ENCODE results near the gene MAG. TPM values are rescaled to one million over a fixed set of nuclear protein-coding genes. Genes with fewer than 3 reads are reported as not detected.
A peak's percentile ranks its signal among the peaks of the same experiment; 100 is the strongest.
"Not testable (repeated sequence)": the region's sequence is repeated elsewhere in the genome, so short reads cannot be mapped to it uniquely, and the experiment has no call there.

Gene MAG
- total RNA-seq, 2 donors from 2014 or later: 0.61 to 1.7 TPM

DNA sequence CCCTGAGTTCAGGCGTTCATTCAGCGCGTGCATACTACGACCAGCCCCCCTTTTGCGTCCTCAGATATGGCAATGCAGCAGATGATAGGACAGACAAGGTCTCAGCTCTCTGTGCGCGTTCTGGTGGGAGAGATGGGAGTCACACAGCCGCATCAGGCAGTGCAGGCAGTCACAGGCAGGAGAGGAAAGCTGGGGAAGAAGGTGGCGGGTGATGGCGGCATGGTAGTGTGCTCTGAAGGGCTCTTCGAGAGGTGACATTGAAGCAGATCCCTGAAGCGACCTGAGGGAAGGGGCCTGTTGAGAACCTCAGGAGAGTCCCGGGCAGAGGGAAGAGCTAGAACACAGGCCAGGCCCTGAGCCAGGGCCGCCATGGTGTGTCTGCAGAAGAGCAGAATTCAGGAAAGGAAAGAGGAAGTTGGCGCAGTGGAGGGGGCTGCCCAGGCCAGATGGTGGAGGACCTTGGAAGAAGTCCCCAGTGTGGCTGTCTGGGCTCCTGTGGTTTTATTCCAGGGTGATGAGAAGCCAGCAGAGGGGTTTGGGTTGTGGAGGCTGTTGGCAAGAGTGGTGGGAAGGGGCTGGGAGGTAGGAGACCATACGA lies 19.7 kb upstream of the MAG start:
- H3K27ac Mint-ChIP-seq: peak overlapping the region; percentile 33 to 83
- ATAC-seq: no peak
- peaks cover 7 to 28% of the 10 kb centered on the region in 2 donors for H3K36me3 Mint-ChIP-seq

GRCh38 chr19:35272954-35273649 lies 18.9 kb upstream of the MAG start:
- Mint-ChIP-seq H3K9me3 (no peaks in the 10 kb centered on the region), H3K36me3 (peaks cover 7 to 22% of the 10 kb centered on the region in 2 donors)

More for the DNA sequence above, 19.7 kb upstream of the MAG start:
- no peaks in the 10 kb centered on the region for H3K9me3 Mint-ChIP-seq
- DNase-seq (ENCODE audit: low spot score in 2 of 2): no peak

GRCh38 chr19:35273686-35274259 lies 18.2 kb upstream of the MAG start:
- Mint-ChIP-seq H3K27ac (peak overlapping the region in 1 of 2 donors; percentile 33), H3K36me3 (peaks cover 7 to 22% of the 10 kb centered on the region in 2 donors), H3K9me3 (no peaks in the 10 kb centered on the region)
- no peak for DNase-seq (ENCODE audit: low spot score in 2 of 2)
- ATAC-seq: no peak

More at GRCh38 chr19:35272954-35273649, 18.9 kb upstream of the MAG start:
- no peak for ATAC-seq
- H3K27ac Mint-ChIP-seq: peak overlapping the region; percentile 33 to 50
- no peak for DNase-seq (ENCODE audit: low spot score in 2 of 2)

DNA sequence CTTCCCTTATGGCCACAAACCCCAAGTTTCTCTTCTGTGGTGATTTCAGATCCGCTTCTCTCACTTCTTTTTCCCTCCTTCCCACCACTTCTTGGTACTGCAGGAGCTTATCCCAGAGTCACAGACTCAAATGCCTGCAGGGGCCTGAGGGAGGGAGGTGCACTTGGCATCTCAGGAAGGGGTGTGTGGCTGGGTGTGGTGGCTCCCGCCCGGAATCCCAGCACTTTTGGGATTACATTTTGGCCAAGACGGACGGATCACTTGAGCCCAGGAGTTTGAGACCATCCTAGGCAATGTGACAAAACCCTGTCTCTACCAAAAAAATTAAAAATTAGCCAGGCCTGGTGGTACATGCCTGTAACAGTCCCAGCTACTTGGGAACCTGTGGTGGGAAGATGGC lies 17.6 kb upstream of the MAG start:
- ATAC-seq (no peak), DNase-seq (ENCODE audit: low spot score in 2 of 2) (no peak)
- Mint-ChIP-seq H3K36me3 (peaks cover 7 to 22% of the 10 kb centered on the region in 2 donors), H3K27ac (peak overlapping the region; percentile 33 to 79), H3K9me3 (no peaks in the 10 kb centered on the region)

DNA sequence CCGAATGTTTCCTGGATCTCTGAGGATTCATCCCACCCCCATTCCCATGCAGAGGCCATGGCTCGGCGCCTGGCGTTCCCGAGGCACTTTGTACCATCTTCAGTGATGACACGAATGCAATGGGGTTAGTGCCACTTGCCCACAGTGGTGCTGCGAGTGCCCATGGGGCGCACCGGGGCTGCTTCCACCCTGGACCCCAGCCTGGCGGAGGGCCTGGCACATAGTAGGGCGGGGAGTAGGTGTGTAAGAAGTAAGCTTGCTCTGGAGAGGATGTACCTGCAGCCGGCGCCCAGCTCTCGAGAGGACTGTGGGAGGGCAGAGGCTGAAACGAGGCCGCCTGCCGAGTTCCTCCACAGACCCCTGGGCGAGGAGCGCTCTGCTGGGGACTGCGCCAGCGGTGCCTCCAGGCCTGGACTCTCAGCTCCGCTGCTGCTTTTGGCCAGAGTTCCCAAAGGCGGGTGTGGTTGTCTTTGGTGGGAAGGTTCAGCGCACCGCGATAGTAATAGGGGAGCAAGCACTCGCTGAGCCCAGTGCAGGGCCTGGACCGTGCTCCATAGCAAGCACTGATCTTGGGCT lies 15.2 kb upstream of the MAG start:
- Mint-ChIP-seq H3K27ac (peak overlapping the region in 1 of 2 donors; percentile 44), H3K9me3 (no peaks in the 10 kb centered on the region), H3K36me3 (peaks cover 0 to 8% of the 10 kb centered on the region in 2 donors)
- ATAC-seq (no peak), DNase-seq (ENCODE audit: low spot score in 2 of 2) (no peak)

GRCh38 chr19:35278578-35279284 lies 13.2 kb upstream of the MAG start:
- no peak overlapping the region for H3K27ac Mint-ChIP-seq
- no peak for ATAC-seq
- H3K36me3 Mint-ChIP-seq: peaks cover 0 to 5% of the 10 kb centered on the region in 2 donors
- H3K9me3 Mint-ChIP-seq: no peaks in the 10 kb centered on the region
- DNase-seq (ENCODE audit: low spot score in 2 of 2): no peak

DNA sequence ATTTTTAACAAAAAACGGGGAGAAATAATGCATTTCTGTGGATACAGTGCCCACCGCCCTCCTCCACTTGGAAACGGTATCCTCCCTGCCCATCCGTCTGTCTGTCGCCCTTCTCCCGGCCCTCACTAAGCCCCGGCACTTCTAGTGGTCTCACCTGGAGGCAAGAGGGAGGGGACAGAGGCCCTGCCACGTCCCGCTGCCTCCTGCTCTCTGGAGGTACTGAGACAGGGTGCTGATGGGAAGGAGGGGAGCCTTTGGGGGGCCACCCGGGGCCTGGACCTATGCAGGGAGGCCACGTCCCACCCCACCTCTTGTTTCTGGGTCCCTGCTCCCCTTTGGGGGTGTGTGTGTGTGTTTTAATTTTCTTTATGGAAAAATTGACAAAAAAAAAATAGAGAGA lies 12.6 kb upstream of the MAG start:
- H3K27ac Mint-ChIP-seq: peak overlapping the region in 1 of 2 donors; percentile 14
- no peak for DNase-seq (ENCODE audit: low spot score in 2 of 2)
- peaks cover 0 to 5% of the 10 kb centered on the region in 2 donors for H3K36me3 Mint-ChIP-seq
- no peaks in the 10 kb centered on the region for H3K9me3 Mint-ChIP-seq
- ATAC-seq: no peak

DNA sequence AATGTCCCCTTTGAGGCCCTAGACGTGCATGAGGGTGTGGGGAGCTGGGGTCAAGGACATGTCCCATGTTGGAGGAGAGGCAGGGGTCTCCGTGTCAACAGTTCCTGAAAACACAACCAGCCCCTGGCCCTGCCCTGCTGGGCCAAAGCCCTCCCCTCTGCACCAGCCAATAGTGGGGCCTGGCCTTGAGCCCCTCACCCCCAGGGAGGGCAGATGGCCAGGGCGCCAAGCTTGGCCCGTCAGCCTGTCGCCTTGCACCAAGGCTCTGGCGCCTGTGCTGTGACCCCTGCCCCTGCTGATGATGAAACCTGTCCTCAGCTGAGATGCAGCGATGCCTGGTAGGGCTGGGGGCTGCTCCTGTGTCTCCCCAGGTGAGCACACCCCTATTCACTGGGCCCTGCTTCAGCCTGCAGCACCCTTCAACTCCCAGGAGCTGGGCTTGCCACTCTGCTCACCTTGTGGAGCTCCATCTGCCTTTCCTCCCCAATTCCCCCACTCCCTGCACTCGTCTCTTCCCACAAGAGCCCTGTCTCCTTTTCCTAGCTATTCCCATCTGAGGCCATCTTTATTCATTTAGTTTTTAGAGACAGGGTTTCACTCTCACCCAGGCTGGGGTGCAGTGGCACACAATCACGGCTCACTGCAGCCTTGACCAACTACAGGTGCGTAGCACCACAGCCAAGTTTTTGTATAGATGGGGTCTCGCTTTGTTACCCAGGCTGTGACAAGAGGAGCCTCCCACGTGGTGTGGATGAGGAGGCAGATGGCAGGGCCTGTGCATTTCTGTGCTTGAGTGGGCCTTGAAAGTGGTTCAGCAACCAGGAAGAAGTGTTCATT lies 11.8 kb upstream of the MAG start:
- ATAC-seq (peak in 1 of 2 donors; percentile 13), DNase-seq (ENCODE audit: low spot score in 2 of 2) (no peak)
- Mint-ChIP-seq H3K36me3 (peaks cover 0 to 5% of the 10 kb centered on the region in 2 donors), H3K9me3 (no peaks in the 10 kb centered on the region), H3K27ac (peak overlapping the region in 1 of 2 donors; percentile 10)

- ATAC-seq (peak in 1 of 2 donors; percentile 26), DNase-seq (ENCODE audit: low spot score in 2 of 2) (no peak)
- H3K36me3 Mint-ChIP-seq: no peaks in the 10 kb centered on the region
- H3K9me3 Mint-ChIP-seq: no peaks in the 10 kb centered on the region
- H3K27ac Mint-ChIP-seq: peak overlapping the region in 1 of 2 donors; percentile 27
These were observed 10.7 kb upstream of the MAG start for GRCh38 chr19:35281303-35281702.

- no peak overlapping the region for H3K27ac Mint-ChIP-seq
- no peaks in the 10 kb centered on the region for H3K36me3 Mint-ChIP-seq
- DNase-seq (ENCODE audit: low spot score in 2 of 2): no peak
- ATAC-seq: no peak
- no peaks in the 10 kb centered on the region for H3K9me3 Mint-ChIP-seq
These were observed 7.5 kb upstream of the MAG start for GRCh38 chr19:35284153-35285094.

DNA sequence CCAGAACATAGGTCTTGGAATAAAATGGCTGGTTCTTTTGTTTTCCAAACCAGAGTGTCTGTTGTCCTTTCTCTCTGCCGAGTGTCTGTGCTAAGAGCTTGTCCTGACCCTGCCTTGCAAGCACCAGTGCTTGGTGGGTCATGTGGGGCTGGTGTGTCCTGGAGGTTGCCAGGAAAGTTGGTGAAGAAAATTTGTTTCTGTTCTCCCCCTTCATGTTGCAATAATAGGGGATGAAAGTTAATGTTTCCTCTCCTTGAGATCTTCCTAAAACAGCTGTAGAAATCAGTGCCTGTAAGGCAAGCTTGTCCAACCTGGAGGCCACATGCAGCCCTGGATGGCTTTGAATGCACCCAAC lies 6.9 kb upstream of the MAG start:
- DNase-seq (ENCODE audit: low spot score in 2 of 2) (no peak), ATAC-seq (no peak)
- no peaks in the 10 kb centered on the region for H3K36me3 Mint-ChIP-seq
- no peaks in the 10 kb centered on the region for H3K9me3 Mint-ChIP-seq
- H3K27ac Mint-ChIP-seq: no peak overlapping the region

- H3K36me3 Mint-ChIP-seq; DNase-seq (ENCODE audit: low spot score in 2 of 2); ATAC-seq; H3K9me3 Mint-ChIP-seq; H3K27ac Mint-ChIP-seq: not testable (repeated sequence)
These were observed 6.5 kb upstream of the MAG start for GRCh38 chr19:35285465-35285864.

DNA sequence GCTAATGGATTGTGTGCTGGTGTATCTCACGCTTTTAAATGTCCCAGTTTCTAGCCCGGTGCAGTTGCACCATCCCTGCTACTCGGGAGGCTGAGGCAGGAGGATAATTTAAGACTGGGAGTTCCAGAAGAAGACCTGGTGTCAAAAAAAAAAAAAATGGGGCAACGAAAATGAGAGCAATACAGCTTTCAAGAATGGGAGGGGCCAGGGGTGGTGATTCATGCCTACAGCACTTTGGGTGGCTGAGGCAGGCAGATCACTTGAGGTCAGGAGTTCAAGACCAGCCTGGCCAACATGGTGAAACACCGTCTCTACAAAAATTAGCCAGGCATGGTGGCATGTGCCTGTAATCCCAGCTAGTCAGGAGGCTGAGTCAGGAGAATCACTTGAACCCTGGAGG lies 5.9 kb upstream of the MAG start:
- H3K27ac Mint-ChIP-seq: peak overlapping the region in 1 of 2 donors; percentile 36
- not testable (repeated sequence) for ATAC-seq; H3K36me3 Mint-ChIP-seq; H3K9me3 Mint-ChIP-seq; DNase-seq (ENCODE audit: low spot score in 2 of 2)

GRCh38 chr19:35287713-35288112 lies 4.2 kb upstream of the MAG start:
- DNase-seq (ENCODE audit: low spot score in 2 of 2) (no peak), ATAC-seq (no peak)
- no peaks in the 10 kb centered on the region for H3K36me3 Mint-ChIP-seq
- no peaks in the 10 kb centered on the region for H3K9me3 Mint-ChIP-seq
- no peak overlapping the region for H3K27ac Mint-ChIP-seq

- H3K27ac Mint-ChIP-seq: no peak overlapping the region
- H3K36me3 Mint-ChIP-seq: no peaks in the 10 kb centered on the region
- ATAC-seq (no peak), DNase-seq (ENCODE audit: low spot score in 2 of 2) (no peak)
- no peaks in the 10 kb centered on the region for H3K9me3 Mint-ChIP-seq
These were observed 3.6 kb upstream of the MAG start for GRCh38 chr19:35288331-35288730.

Measured in activated naive CD4-positive, alpha-beta T cell treated with anti-CD3 and anti-CD28 coated beads, Interleukin-2, amount 50 U/mL, for 72 hours (primary cell).